GM12864 (cell line): Measurements from ENCODE around the gene SCN9A.

Experiments
- DNase-seq: peaks from one replicate; pipeline ENCODE4 v3.0.0-alpha.2; 2011; ENCODE audit warnings: low read depth
- H3K4me3 ChIP-seq: 2 replicates; pipeline ENCODE4 v1.5.1; 2011; ENCODE audit warnings: mild to moderate bottlenecking, low read depth, low read length, control low read depth
- TF ChIP-seq, protein P1 (sequence below): IDR thresholded peaks from 2 replicates; pipeline ENCODE4 v1.5.1; 2011; ENCODE audit warnings: low read depth, mild to moderate bottlenecking, moderate library complexity, low read length, control low read depth, inconsistent platforms; ENCODE audit errors: missing control alignments

The SCN9A gene

GRCh38 chr2:166184789-166185188, 191.0 kb downstream of the SCN9A start:
- H3K4me3 ChIP-seq = no peak overlapping the region
- no peak for DNase-seq
- TF ChIP-seq, protein P1, sequence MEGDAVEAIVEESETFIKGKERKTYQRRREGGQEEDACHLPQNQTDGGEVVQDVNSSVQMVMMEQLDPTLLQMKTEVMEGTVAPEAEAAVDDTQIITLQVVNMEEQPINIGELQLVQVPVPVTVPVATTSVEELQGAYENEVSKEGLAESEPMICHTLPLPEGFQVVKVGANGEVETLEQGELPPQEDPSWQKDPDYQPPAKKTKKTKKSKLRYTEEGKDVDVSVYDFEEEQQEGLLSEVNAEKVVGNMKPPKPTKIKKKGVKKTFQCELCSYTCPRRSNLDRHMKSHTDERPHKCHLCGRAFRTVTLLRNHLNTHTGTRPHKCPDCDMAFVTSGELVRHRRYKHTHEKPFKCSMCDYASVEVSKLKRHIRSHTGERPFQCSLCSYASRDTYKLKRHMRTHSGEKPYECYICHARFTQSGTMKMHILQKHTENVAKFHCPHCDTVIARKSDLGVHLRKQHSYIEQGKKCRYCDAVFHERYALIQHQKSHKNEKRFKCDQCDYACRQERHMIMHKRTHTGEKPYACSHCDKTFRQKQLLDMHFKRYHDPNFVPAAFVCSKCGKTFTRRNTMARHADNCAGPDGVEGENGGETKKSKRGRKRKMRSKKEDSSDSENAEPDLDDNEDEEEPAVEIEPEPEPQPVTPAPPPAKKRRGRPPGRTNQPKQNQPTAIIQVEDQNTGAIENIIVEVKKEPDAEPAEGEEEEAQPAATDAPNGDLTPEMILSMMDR = no peak

- no peak for DNase-seq
- no peak overlapping the region for H3K4me3 ChIP-seq
- TF ChIP-seq, protein P1 = no peak
These were observed 194.0 kb downstream of the SCN9A start for GRCh38 chr2:166181813-166182154.

GRCh38 chr2:166180951-166181812, 194.6 kb downstream of the SCN9A start:
- TF ChIP-seq, protein P1 = peak; percentile 63
- H3K4me3 ChIP-seq = no peak overlapping the region
- DNase-seq = peak; percentile 4

DNA sequence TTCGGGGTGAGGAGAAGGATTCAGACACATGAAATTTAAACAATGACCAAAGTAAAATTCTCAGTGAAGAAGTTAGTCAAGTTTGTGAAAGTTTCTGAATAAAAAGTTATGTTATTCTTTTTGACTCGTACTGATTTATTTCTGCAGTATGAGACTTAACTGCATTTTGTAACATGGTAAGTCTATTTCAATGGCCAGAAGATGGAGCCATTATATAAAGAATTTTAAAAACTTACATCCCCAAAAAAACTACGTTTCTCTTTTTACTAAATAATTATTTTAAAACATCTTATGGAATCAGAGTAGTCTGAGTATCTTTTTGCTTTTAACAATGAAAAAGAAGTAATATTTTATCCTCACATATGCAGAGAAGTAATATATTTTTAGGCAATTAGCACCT, 196.5 kb downstream of the SCN9A start:
- DNase-seq = no peak
- TF ChIP-seq, protein P1 = no peak
- no peak overlapping the region for H3K4me3 ChIP-seq

- no peak overlapping the region for H3K4me3 ChIP-seq
- no peak for DNase-seq
- TF ChIP-seq, protein P1 = no peak
These were observed 202.5 kb downstream of the SCN9A start for GRCh38 chr2:166173263-166173662.

DNA sequence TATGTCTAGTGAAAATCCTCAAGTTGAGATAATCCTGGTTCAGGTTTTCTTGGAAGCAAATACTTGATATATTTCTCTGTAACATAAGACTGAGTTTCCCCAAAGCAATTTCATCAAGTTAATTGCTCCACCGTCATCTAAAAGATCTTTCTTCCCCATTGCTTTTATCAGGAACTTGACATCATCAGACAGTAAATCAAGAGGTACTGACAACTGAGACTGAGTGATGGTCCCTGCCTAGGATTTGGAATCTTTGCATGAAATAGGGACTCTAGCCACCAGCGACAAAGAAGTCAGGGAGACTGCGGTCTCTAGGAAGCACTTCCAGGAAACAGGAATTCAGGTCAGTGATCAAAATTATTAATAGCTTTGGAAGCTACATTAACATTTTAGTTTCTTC, 204.5 kb downstream of the SCN9A start:
- DNase-seq = no peak
- TF ChIP-seq, protein P1 = no peak
- H3K4me3 ChIP-seq = no peak overlapping the region

GRCh38 chr2:166170356-166170755, 205.4 kb downstream of the SCN9A start:
- no peak for DNase-seq
- TF ChIP-seq, protein P1 = no peak
- H3K4me3 ChIP-seq = no peak overlapping the region
